HG02938 (cell line): Measurements from ENCODE around the gene NLRP11.

Experiments
- ATAC-seq: cut with Tn5 transposase; IDR thresholded peaks from one replicate; pipeline ENCODE4 v1.9.1; 2021; ENCODE audit warnings: mild to moderate bottlenecking, moderate library complexity; ENCODE audit not compliant: unreplicated experiment

Gene NLRP11

GRCh38 chr19:55831846-55832245 lies at the start of gene NLRP11:
NLRP11 (minus strand) TSS chr19:55831999; CDS start chr19:55818174, 13,825 bp downstream.
- no peak for ATAC-seq

- no peak for ATAC-seq
These were observed 45.4 kb upstream of the NLRP11 start for GRCh38 chr19:55877211-55877610.

GRCh38 chr19:55870736-55871135 lies 38.9 kb upstream of the NLRP11 start:
- no peak for ATAC-seq

GRCh38 chr19:55867101-55867500 lies 35.3 kb upstream of the NLRP11 start:
- no peak for ATAC-seq

GRCh38 chr19:55866521-55866920 lies 34.7 kb upstream of the NLRP11 start:
- no peak for ATAC-seq

- no peak for ATAC-seq
These were observed 27.2 kb upstream of the NLRP11 start for GRCh38 chr19:55858969-55859368.

GRCh38 chr19:55858401-55858800 lies 26.6 kb upstream of the NLRP11 start:
- no peak for ATAC-seq

- ATAC-seq: no peak
These were observed 26.2 kb upstream of the NLRP11 start for GRCh38 chr19:55857974-55858373.

GRCh38 chr19:55857149-55857548 lies 25.4 kb upstream of the NLRP11 start:
- ATAC-seq: no peak

- ATAC-seq: no peak
These were observed 23.4 kb upstream of the NLRP11 start for GRCh38 chr19:55855160-55855559.

- no peak for ATAC-seq
These were observed 7.1 kb upstream of the NLRP11 start for GRCh38 chr19:55838906-55839305.

- no peak for ATAC-seq
These were observed 6.5 kb upstream of the NLRP11 start for GRCh38 chr19:55838251-55838650.

GRCh38 chr19:55836340-55836739 lies 4.5 kb upstream of the NLRP11 start, which contains the start of gene NLRP4:
NLRP4 (plus strand) TSS chr19:55836540; CDS start chr19:55852081, 15,541 bp downstream.
- no peak for ATAC-seq

GRCh38 chr19:55832676-55833075 lies 877 bp upstream of the NLRP11 start:
- ATAC-seq: no peak

- ATAC-seq: no peak
These were observed 1.1 kb downstream of the NLRP11 start for GRCh38 chr19:55830656-55831055.

GRCh38 chr19:55820037-55820436 lies 11.8 kb downstream of the NLRP11 start:
- ATAC-seq: no peak

- ATAC-seq: no peak
These were observed 17.9 kb downstream of the NLRP11 start for GRCh38 chr19:55813906-55814305.

- no peak for ATAC-seq
These were observed 19.4 kb downstream of the NLRP11 start for GRCh38 chr19:55812449-55812848.

- no peak for ATAC-seq
These were observed 20.5 kb downstream of the NLRP11 start for GRCh38 chr19:55811340-55811739.

GRCh38 chr19:55809381-55810058 lies 22.3 kb downstream of the NLRP11 start:
- ATAC-seq: no peak

- ATAC-seq: no peak
These were observed 29.5 kb downstream of the NLRP11 start for GRCh38 chr19:55802281-55802680.

- ATAC-seq: no peak
These were observed 30.4 kb downstream of the NLRP11 start for GRCh38 chr19:55801416-55801815.

- no peak for ATAC-seq
These were observed 36.8 kb downstream of the NLRP11 start for GRCh38 chr19:55795021-55795420.
